Activated CD8-positive, alpha-beta memory T cell treated with anti-CD3 and anti-CD28 coated beads for 36 hours (primary cell): ENCODE results near the gene WBP1L. TPM values are rescaled to one million over a fixed set of nuclear protein-coding genes. Genes with fewer than 3 reads are reported as not detected.

Source experiments
- CTCF ChIA-PET: fragments of 350-600 bp; sonication (Branson Sonifier 250); formaldehyde crosslinking; loops from one replicate; lab custom pipeline; 2021; ENCODE audit warnings: antibody characterized with exemption; lab: Charles Lee
- POLR2A ChIA-PET: fragments of 350-600 bp; sonication (Branson Sonifier 250); formaldehyde crosslinking; loops from one replicate; lab custom pipeline; 2021; ENCODE audit warnings: antibody characterized with exemption; lab: Charles Lee
- total RNA-seq, 2 experiments: library from RNA; stranded (reverse); gene quantifications; one replicate each; pipeline ENCODE4 v1.2.3, GENCODE V29; 2021

Gene WBP1L
- total RNA-seq, 2 experiments from 2014 or later: 12.7 to 13.8 TPM

GRCh38 chr10:102770108-102770482 lies 26.3 kb downstream of the WBP1L start:
- ChIA-PET POLR2A (no interaction called here), CTCF (no interaction called here)

DNA sequence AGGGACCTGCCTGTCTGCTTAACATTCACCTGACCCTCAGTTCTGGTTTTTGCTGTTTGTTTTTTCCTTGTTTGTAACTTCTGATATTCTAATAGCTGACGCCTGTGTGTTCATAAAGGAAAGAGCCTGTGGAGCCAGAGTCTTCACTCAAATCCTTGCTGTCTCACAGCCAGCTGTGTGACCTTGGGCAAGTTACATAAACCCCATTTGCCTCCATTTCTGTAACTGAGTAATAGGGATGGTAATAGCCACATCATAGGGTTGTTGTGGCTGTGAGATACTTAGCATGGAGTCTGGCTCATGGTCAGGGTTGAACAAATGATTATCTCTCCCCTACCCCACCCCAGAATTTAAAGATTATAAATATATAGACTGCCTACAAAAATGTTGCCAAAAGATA lies 27.0 kb downstream of the WBP1L start:
- POLR2A ChIA-PET: no interaction called here
- CTCF ChIA-PET: no interaction called here

- POLR2A ChIA-PET: no interaction called here
- CTCF ChIA-PET: no interaction called here
Observed at GRCh38 chr10:102773320-102773719, 29.6 kb downstream of the WBP1L start.

- POLR2A ChIA-PET: interaction anchor here (0.6 kb wide), 1 partner anchor 36 kb away, joined by 6 read pairs; no protein-coding TSS in a partner anchor
- CTCF ChIA-PET: interaction anchor here (0.6 kb wide), 1 partner anchor 40 kb away, joined by 3 read pairs; no protein-coding TSS in a partner anchor
Observed at GRCh38 chr10:102773986-102774385, 30.2 kb downstream of the WBP1L start.

DNA sequence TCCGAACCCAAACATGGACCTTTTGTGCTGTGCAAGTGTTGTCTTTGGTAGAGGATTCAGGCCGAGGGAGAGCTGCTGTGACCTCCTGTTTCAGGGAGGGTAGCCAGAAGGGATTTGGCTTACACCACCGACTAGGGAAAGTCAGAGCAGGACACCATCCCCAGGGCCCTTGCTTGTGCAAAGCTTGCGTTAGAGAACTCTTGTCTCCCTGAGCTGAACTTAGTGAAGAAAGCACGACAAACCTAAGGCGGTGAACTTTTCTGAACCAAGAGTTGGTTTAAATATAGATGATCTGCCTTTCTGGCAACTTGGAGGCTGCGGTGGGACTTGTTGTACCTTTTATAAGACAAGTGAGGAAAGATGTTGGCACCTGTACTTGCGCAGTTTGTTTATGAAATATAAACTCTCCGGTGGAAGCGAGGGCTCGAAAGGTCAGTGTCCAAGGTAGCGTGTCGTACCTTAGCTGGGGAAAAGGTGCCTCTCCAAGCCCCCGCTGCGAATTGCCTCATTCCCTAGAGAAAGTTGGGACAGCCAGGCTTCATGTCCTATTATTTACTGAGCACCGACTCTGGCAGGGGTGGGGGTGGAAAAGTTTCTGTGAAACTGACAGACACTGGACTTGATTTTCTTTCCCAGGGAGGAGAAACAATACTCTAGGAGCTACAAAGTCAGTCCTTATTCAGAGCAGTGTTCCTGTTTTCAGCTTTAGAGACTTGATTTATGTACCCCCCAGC lies 31.6 kb downstream of the WBP1L start:
- CTCF ChIA-PET: no interaction called here
- POLR2A ChIA-PET: interaction anchor here (0.6 to 0.7 kb wide), 3 partner anchors 20 to 566 kb away, joined by 4 to 14 read pairs (median 4); no protein-coding TSS in a partner anchor

DNA sequence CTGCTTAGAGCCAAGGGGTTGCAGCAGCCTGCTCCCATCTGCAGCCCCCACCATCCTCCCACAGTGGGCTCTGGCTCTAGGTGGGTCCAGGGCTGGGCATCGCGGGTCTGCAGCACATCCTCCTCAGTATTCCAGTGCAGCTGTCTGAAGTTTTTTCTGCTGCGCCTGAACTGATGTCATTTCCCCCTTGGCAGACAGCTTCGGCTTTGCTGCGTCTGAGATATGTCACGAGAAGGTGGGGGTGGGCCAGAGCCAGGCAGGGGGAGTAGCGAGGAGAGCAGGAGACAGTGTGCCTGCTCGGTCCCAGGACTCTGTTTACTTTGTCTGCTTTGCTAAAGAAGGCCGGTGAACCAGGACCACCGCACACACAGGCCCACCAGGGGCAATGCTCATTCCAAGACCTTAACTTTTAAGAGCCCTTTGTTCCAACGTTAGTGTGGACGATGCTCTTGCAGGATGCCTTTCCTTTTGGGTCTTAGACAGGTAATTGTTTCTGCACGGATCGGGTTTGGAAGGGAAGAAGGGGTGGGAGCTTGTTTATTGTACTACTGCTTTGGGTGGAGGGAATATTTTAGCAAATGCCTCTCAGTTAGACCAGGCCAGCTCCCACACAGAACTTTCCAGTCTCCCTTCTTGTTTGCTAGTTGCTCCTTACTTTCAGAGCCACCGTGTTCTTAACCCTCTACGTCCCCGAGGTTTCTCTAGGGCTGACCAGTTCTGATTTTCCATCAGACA lies 32.4 kb downstream of the WBP1L start:
- ChIA-PET POLR2A (no interaction called here), CTCF (no interaction called here)

DNA sequence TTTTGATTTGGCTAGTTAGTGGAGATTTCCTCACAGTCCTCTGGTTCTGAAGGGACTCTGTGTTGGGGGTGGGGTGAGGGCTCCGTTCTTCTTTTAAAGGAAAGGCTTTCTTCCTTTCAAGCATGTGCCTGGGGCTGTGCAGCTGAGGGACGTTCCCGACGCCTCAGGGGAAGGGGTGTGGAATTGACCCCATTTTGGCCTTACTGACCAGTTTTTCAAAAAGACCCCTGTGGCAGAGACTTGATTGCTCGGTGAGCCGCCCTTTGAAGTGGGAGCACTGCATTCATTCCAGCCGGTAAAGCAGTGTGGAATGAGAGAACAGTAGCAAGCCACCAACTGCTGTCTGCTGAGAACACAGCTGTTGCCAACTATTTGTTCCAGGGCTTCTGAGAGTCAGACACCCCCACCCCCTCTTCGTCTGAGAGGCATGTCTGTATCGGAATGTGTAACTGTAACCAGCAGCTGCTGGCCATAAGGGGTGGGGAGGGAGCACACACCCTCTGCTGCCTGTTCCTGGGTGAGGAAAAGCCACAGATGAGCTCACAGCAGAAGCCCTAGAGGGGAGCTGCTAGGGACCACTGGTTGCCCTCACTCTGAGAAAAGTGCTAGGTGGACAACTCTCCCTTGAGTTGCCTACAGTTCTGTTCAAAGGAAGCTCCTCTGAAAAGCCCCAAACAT lies 33.2 kb downstream of the WBP1L start:
- ChIA-PET POLR2A (no interaction called here), CTCF (no interaction called here)

DNA sequence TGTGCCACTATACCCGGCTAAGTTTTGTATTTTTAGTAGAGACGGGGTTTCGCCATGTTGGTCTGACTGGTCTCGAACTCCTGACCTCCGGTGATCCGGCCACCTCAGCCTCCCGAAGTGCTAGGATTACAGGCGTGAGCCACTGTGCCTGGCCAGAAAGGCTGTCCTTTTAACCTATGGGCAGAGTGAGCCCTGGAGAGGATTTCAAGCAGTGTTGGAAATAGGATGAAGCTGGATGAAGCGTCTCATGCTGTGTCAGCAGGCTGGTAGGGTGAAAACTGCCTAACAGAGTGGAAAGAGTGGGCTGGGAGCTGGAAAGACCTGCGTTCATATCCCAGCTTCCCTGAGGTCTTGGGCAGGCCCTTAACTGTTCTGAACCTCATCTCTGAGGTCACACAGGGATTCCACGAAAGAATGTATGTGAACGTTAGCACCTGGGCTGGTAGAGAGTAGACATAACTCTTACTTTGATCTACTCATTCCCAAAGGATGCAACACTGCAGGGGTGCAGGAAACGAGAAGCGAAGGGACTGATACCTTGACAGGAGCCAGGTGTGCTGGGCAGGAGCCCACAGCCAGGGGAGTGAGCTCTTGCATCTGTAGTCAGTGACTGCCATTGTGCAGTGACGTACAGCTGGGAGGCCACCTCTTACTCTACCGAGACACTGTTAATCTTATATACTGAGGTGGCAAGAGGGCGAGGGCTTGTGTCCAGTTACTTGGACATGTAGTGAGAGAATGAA lies 34.1 kb downstream of the WBP1L start:
- POLR2A ChIA-PET: no interaction called here
- CTCF ChIA-PET: no interaction called here

- ChIA-PET POLR2A (interaction anchor here (0.5 to 0.7 kb wide), 2 partner anchors 10 to 13 kb away, joined by 3 to 5 read pairs; no protein-coding TSS in a partner anchor), CTCF (no interaction called here)
Observed at GRCh38 chr10:102778781-102779180, 35.0 kb downstream of the WBP1L start.

- CTCF ChIA-PET: no interaction called here
- POLR2A ChIA-PET: no interaction called here
Observed at GRCh38 chr10:102779680-102780526, 36.2 kb downstream of the WBP1L start.

DNA sequence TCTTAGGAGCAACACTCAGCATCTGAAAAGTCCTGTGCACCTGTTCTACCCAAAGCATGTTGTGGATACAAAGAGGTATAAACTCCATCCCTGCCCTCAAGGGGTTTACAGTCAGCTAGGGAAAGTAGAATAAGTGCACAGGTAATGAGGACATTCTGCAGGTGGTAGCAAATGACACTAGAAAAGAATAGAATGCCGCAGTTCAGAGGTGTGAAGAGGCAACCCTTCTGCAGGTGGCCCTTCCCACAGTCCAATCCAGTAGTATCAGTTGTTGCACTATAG lies 36.7 kb downstream of the WBP1L start:
- POLR2A ChIA-PET: no interaction called here
- CTCF ChIA-PET: no interaction called here

DNA sequence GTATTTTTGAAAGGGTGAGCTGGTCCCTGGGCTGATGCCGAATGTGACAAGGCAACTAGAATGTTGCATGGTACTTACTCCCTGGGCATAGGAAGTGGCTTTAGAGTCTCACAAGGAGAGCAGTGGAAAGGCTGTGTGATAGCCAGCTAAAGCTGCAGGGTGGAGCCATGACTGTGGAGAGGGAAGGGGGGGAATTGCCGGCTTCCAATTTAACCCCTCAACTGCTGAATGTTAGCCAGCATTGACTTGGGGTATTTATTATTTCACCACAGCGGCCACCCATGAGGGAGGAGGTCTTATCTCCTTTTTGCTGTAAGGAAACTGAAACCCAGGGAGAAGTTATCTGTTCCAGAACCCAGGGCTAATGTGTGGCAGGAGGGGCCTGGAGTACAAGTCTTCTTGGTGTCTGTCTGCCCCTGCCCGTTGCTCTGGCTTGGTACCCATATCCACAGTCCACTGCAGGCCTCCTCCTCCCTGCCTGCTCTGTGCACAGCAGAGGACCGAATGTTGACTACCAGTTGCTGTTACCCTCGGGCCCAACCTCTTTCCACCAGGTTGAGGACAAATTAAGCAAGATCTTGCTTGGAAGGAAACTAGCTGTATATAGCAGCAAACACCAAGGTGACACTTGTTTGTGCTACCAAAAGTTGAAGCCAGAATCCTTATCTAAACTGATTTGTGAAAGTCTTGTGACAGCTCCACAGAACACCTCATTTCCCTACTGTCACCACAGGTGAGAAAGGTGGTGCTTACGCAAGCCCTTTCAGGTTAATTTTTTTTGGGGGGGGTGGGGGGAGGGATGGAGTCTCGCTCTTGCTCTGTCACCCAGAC lies 37.6 kb downstream of the WBP1L start:
- ChIA-PET CTCF (no interaction called here), POLR2A (interaction anchor here (0.6 kb wide), 1 partner anchor 636 kb away, joined by 3 read pairs; no protein-coding TSS in a partner anchor)

- ChIA-PET CTCF (no interaction called here), POLR2A (interaction anchor here (0.6 kb wide), 1 partner anchor 636 kb away, joined by 3 read pairs; no protein-coding TSS in a partner anchor)
Observed at GRCh38 chr10:102781921-102782557, 38.3 kb downstream of the WBP1L start.

- POLR2A ChIA-PET: no interaction called here
- CTCF ChIA-PET: interaction anchor here (0.6 kb wide), 1 partner anchor 8 kb away, joined by 3 read pairs; no protein-coding TSS in a partner anchor
Observed at GRCh38 chr10:102782673-102783551, 39.2 kb downstream of the WBP1L start.

DNA sequence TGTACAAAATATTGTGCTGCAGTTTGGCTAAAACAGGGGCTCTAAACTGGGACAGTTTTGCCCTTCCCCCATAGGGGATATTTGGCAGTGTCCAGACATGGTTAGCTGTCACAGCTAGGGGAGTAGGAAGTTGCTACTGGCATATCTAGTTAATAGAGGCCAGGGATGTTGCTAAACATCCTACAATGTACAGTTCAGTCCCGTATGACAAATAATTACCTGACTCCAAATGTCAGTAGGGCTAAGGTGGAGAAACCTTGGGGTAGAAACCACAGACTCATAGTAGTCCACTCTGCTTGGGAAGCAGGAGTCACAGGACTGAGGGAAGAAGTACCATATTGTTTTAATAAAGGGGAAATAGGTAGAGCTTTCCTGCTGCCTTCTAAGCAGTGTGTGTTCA lies 39.8 kb downstream of the WBP1L start:
- ChIA-PET CTCF (interaction anchor here (0.5 to 0.6 kb wide), 2 partner anchors 8 to 236 kb away, joined by 3 to 4 read pairs; no protein-coding TSS in a partner anchor), POLR2A (no interaction called here)

DNA sequence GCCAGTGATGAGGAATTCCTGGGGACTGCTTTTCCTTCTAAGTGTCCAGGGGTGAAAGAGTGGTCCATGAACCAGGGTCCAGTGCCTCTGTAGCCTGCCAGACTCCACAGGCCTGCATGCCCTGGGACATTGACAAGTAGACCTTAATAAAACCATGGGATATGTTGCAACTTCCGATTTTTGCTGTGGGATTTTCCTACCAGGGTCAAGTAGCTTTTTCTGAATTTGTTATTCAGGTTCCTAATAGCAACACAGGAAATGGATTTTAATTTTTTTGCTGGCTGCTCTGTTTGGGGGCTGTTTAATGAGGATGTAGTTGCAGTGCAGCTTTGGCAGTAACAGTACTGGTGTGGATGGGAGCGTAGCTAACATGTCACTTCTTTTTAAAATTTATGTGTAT lies 42.1 kb downstream of the WBP1L start:
- CTCF ChIA-PET: no interaction called here
- POLR2A ChIA-PET: no interaction called here
